B cell (primary cell): Measurements from ENCODE around the gene TNFRSF1B. TPM values are rescaled to one million over a fixed set of nuclear protein-coding genes. Genes with fewer than 3 reads are reported as not detected.

ENCODE experiments used
- ATAC-seq: fragments of 200-7000 bp; cut with Tn5 transposase; one replicate; pipeline ENCODE4 v1.10.0; 2021; ENCODE audit warnings: low read depth, mild to moderate bottlenecking, moderate number of reproducible peaks, moderate library complexity
- CTCF ChIA-PET: fragments of 350-600 bp; sonication (Branson Sonifier 250); formaldehyde crosslinking; loops from one replicate; lab custom pipeline; 2021; ENCODE audit warnings: antibody characterized with exemption, inconsistent platforms; lab: Charles Lee
- POLR2A ChIA-PET: fragments of 350-600 bp; sonication (Branson Sonifier 250); formaldehyde crosslinking; loops from one replicate; lab custom pipeline; 2021; ENCODE audit warnings: antibody characterized with exemption; lab: Charles Lee
- DNase-seq: peaks from one replicate; pipeline ENCODE4 v3.0.0; 2013
- H2AFZ ChIP-seq: 2 replicates; pipeline ENCODE4 v1.6.1; 2012; ENCODE audit warnings: mild to moderate bottlenecking, low read depth, low read length; ENCODE audit not compliant: insufficient read depth, poor library complexity, severe bottlenecking
- H3K27ac ChIP-seq, 2 donors: 1 replicate in 1 of 2; 2 replicates in 1 of 2; pipeline ENCODE4 v1.5.1; 2012 to 2013; ENCODE audit warnings: low read length in 2 of 2, mild to moderate bottlenecking in 2 of 2, moderate library complexity in 1 of 2
- H3K27me3 ChIP-seq, 4 experiments: fragments of 200-600 bp in 1 of 4; sonication (generic) in 1 of 4; replicated peaks in 1 of 4; 1 replicate in 2 of 4; 2 replicates in 2 of 4; pipeline versions ENCODE4 v1.6.1 to v1.7.0; 2013 to 2016; ENCODE audit warnings: low read length in 3 of 4, mild to moderate bottlenecking in 2 of 4, mixed read lengths in 1 of 4, moderate library complexity in 1 of 4; ENCODE audit not compliant: insufficient read depth in 4 of 4, control insufficient read depth in 3 of 4; ENCODE audit errors: control extremely low read depth in 1 of 4
- H3K36me3 ChIP-seq, 2 experiments: replicated peaks in 1 of 2; 1 replicate in 1 of 2; 2 replicates in 1 of 2; pipeline versions ENCODE4 v1.6.1 to v1.7.1; 2013; ENCODE audit warnings: low read length in 1 of 2; ENCODE audit not compliant: insufficient read depth in 2 of 2, control insufficient read depth in 1 of 2; ENCODE audit errors: control extremely low read depth in 1 of 2, extremely low read depth in 1 of 2
- H3K4me1 ChIP-seq, 2 donors: fragments of 200-600 bp in 1 of 2; sonication (generic) in 1 of 2; 1 replicate in 1 of 2; 2 replicates in 1 of 2; pipeline versions ENCODE4 v1.5.1 to v1.6.1; 2013 to 2017; ENCODE audit warnings: low read length in 2 of 2; ENCODE audit not compliant: control insufficient read depth in 2 of 2, insufficient read depth in 2 of 2
- H3K4me2 ChIP-seq: replicated peaks from 2 replicates; pipeline ENCODE3; 2012; ENCODE audit warnings: mild to moderate bottlenecking, low read depth, low read length; ENCODE audit not compliant: poor library complexity, severe bottlenecking
- H3K4me3 ChIP-seq, 5 experiments: fragments of 200-600 bp in 1 of 5; sonication (generic) in 1 of 5; 1 replicate in 3 of 5; 2 replicates in 2 of 5; pipeline versions ENCODE4 v1.5.1 to v1.7.0; 2011 to 2016; ENCODE audit warnings: low read length in 4 of 5, mild to moderate bottlenecking in 4 of 5, low read depth in 2 of 5, control low read depth in 1 of 5, moderate library complexity in 1 of 5; ENCODE audit not compliant: insufficient read depth in 1 of 5; ENCODE audit errors: control extremely low read depth in 1 of 5, extremely low read depth in 1 of 5
- H3K79me2 ChIP-seq: fragments of 200-600 bp; sonication (generic); one replicate; pipeline ENCODE4 v1.6.0; 2016; ENCODE audit warnings: low read length; ENCODE audit not compliant: control insufficient read depth, insufficient read depth
- H3K9ac ChIP-seq: fragments of 200-600 bp; sonication (generic); 2 replicates; pipeline ENCODE4 v1.6.1; 2017; ENCODE audit warnings: mild to moderate bottlenecking, low read length, moderate library complexity
- H3K9me3 ChIP-seq, 3 donors: one replicate each; pipeline versions ENCODE4 v1.6.1 to v1.7.1; 2013; ENCODE audit warnings: low read length in 2 of 3; ENCODE audit not compliant: control insufficient read depth in 2 of 3, insufficient read depth in 1 of 3; ENCODE audit errors: control extremely low read depth in 1 of 3
- H4K20me1 ChIP-seq: 2 replicates; pipeline ENCODE4 v1.6.0; 2012; ENCODE audit warnings: mild to moderate bottlenecking, low read length; ENCODE audit not compliant: insufficient read depth, control insufficient read depth, poor library complexity, severe bottlenecking
- H3K27ac Mint-ChIP-seq: one replicate; pipeline ENCODE4 v1.8.0; 2021; ENCODE audit warnings: mixed read lengths
- H3K27me3 Mint-ChIP-seq: one replicate; pipeline ENCODE4 v1.8.0; 2021; ENCODE audit warnings: mixed read lengths
- H3K4me1 Mint-ChIP-seq: one replicate; pipeline ENCODE4 v1.8.0; 2021; ENCODE audit warnings: mixed read lengths
- H3K4me3 Mint-ChIP-seq: one replicate; pipeline ENCODE4 v1.8.0; 2021; ENCODE audit warnings: mixed read lengths
- H3K9me3 Mint-ChIP-seq: one replicate; pipeline ENCODE4 v1.8.0; 2022; ENCODE audit warnings: mixed read lengths; ENCODE audit not compliant: insufficient read depth
- CTCF ChIP-seq: fragments of 200-600 bp; IDR thresholded peaks from one replicate; pipeline ENCODE4 v1.8.0; 2022; ENCODE audit warnings: antibody characterized with exemption, mild to moderate bottlenecking
- EZH2 ChIP-seq: IDR thresholded peaks from 2 replicates; pipeline ENCODE4 v1.6.1; 2012; ENCODE audit warnings: borderline replicate concordance, low read depth, mild to moderate bottlenecking, moderate library complexity, low read length; ENCODE audit not compliant: insufficient read depth, poor library complexity, severe bottlenecking
- WGBS: methylation state at CpG from one replicate; pipeline ENCODE4 v1.1.5; 2013; ENCODE audit warnings: missing lambda C conversion rate; ENCODE audit not compliant: insufficient coverage; 5-methylcytosine and 5-hydroxymethylcytosine counted together
- intact Hi-C: fragments of 100-400 bp; cut with micrococcal nuclease; formaldehyde crosslinking; loops from one replicate; pipeline ENCODE4 v1.10.0; 2022
- polyA plus RNA-seq: library from polyadenylated mRNA; depleted of rRNA; stranded (reverse); fragments of >200 nt; gene quantifications from 2 replicates; pipeline ENCODE4 v1.2.3, GENCODE V29; 2012
- total RNA-seq, 2 donors: library from RNA; stranded (reverse); fragments of 120-200 nt in 1 of 2; gene quantifications; 1 replicate in 1 of 2; 2 replicates in 1 of 2; pipeline versions ENCODE4 v1.2.3 to v1.2.4, GENCODE V29; 2013 to 2022

TNFRSF1B gene
- total and polyA plus RNA-seq, 2 donors (not counting 1 experiment from before 2014, with no cell fraction given) = 37.7 to 99.4 TPM

- no peaks in the 10 kb centered on the region for H3K9me3 Mint-ChIP-seq
- ATAC-seq (peak; percentile 1), DNase-seq (no peak)
- TF ChIP-seq EZH2 (no peak), CTCF (no peak)
- no peak overlapping the region for H3K9ac ChIP-seq
- H3K27ac Mint-ChIP-seq = peak overlapping the region; percentile 56
- H3K27me3 ChIP-seq = no peaks in the 10 kb centered on the region
- intact Hi-C loops = no loop called here
- H3K4me3 ChIP-seq = no peak overlapping the region
- peak overlapping the region; percentile 85 for H3K4me2 ChIP-seq
- peak overlapping the region; percentile 39 for H2AFZ ChIP-seq
- CTCF ChIA-PET = interaction anchor here (0.6 to 4.7 kb wide), 7 partner anchors 9 to 105 kb away, joined by 3 to 37 read pairs (median 5); no protein-coding TSS in a partner anchor
- H3K27ac ChIP-seq = no peak overlapping the region
- POLR2A ChIA-PET = no interaction called here
- H4K20me1 ChIP-seq = peaks cover 16% of the 10 kb centered on the region
- H3K4me1 Mint-ChIP-seq = peaks cover 21% of the 10 kb centered on the region
- peaks cover 0 to 4% (median 0%) of the 10 kb centered on the region in 3 donors for H3K9me3 ChIP-seq
- H3K4me3 Mint-ChIP-seq = peak overlapping the region; percentile 75
- peaks cover 0 to 4% of the 10 kb centered on the region in 2 experiments for H3K36me3 ChIP-seq
- H3K79me2 ChIP-seq = peaks cover 40% of the 10 kb centered on the region
- peaks cover 3% of the 10 kb centered on the region for H3K27me3 Mint-ChIP-seq
- peaks cover 12 to 13% of the 10 kb centered on the region in 2 donors for H3K4me1 ChIP-seq
- WGBS = 70% methylated on average over 9 of the region's 13 CpGs
Measured at GRCh38 chr1:12229386-12229834, 62.6 kb downstream of the TNFRSF1B start.

- peak within 1 kb of the TSS; percentile 85 for H3K4me2 ChIP-seq
- peak; percentile 95 for ATAC-seq
- peaks cover 22% of the 10 kb centered on the region for H4K20me1 ChIP-seq
- Mint-ChIP-seq H3K9me3 (no peaks in the 10 kb centered on the region), H3K27ac (peak within 1 kb of the TSS; percentile 71), H3K4me3 (peak within 1 kb of the TSS; percentile 92), H3K27me3 (peaks cover 3% of the 10 kb centered on the region), H3K4me1 (peaks cover 21% of the 10 kb centered on the region)
- H3K27me3 ChIP-seq = no peaks in the 10 kb centered on the region
- POLR2A ChIA-PET = no interaction called here
- intact Hi-C loops = loop anchor here (1.0 kb wide), 1 partner anchor 21 kb away; no protein-coding TSS in a partner anchor
- H3K27ac ChIP-seq = peak within 1 kb of the TSS in 1 of 2 donors; percentile 85
- peak within 1 kb of the TSS; percentile 71 for H2AFZ ChIP-seq
- peaks cover 12 to 13% of the 10 kb centered on the region in 2 donors for H3K4me1 ChIP-seq
- peaks cover 0 to 4% (median 0%) of the 10 kb centered on the region in 3 donors for H3K9me3 ChIP-seq
- under 1% methylated on average over 77 of the region's 77 CpGs for WGBS
- H3K36me3 ChIP-seq = peaks cover 0 to 6% of the 10 kb centered on the region in 2 experiments
- CTCF ChIA-PET = interaction anchor here (1.0 to 4.7 kb wide), 5 partner anchors 8 to 105 kb away, joined by 3 to 37 read pairs (median 4); no protein-coding TSS in a partner anchor
- peaks cover 45% of the 10 kb centered on the region for H3K79me2 ChIP-seq
- peak; percentile 88 for DNase-seq
- peak within 1 kb of the TSS; percentile 73 to 98 (median 87) for H3K4me3 ChIP-seq
- H3K9ac ChIP-seq = peak within 1 kb of the TSS; percentile 86
- TF ChIP-seq EZH2 (no peak), CTCF (peak; percentile 91)
Measured at GRCh38 chr1:12229835-12230548, 63.2 kb downstream of the TNFRSF1B start, which contains the start of gene VPS13D. TSS of gene VPS13D (plus strand) at chr1:12230030. CDS start at chr1:12234267, 4,237 bp downstream.
